GM19324 (cell line): ENCODE data around the gene VEGFA.

Source experiments
- ATAC-seq: cut with Tn5 transposase; IDR thresholded peaks from one replicate; pipeline ENCODE4 v1.9.1; 2021; ENCODE audit warnings: mild to moderate bottlenecking, moderate library complexity; ENCODE audit not compliant: unreplicated experiment, low FRiP score

Gene VEGFA

DNA sequence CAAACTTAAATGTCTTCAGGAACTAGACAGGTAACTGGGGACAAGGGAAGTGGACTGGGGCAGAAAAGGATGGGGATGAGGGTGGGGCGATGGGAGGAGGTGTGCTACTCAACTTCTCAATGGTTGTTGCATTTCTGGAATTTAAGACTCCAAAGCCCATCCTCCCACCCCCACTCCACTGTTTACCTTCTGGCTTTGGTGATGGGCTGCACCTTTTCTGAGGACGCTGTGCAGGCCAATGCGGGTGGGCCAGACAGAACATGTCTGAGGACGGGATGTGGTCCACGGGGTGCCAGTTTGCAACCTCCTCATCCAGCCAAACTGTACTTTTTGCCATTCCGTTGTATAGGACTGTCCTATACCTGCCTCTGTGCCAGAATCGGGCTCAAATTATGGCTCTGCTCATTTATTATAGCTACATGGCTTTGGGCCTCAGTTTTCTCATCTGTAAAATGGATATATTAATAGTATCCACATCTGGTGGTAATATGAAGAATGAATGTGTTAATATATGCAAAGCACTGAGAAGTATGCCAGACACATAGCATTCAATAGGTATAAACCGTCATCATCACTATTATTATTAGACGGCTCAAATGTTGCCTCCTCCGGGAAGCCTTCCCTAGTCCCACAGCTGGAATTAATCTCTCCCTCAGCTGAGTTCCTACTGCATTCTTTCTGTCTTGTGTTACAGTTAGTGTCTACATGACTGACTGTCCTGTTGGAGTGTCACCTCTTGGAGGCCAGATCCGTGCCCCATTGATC lies 31.0 kb upstream of the VEGFA start:
- no peak for ATAC-seq

DNA sequence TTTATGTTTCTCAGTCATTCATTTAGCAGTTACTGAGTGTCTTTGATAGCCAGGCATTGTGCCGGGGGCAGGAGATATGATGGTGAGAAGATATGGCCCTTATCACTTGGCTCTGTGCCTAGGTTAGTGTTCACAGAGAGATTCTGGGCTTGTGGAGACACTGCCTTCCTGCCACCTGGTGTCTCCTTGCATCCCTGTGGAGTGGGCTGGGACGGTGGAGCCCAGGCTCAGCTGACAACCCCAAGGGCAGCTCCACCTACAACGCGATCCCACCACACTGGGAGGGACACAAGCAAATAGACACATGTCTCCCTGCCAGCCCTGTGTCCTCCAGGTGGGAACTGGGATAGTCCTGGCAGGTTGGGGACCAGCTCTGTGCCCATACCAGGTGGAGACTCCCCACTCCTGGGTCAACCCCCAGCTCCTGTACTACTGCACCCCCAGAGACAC lies 30.3 kb upstream of the VEGFA start:
- no peak for ATAC-seq

GRCh38 chr6:43740321-43740960 lies 29.6 kb upstream of the VEGFA start:
- no peak for ATAC-seq

- ATAC-seq, result no peak
Measured at GRCh38 chr6:43740961-43741764, 28.8 kb upstream of the VEGFA start.

DNA sequence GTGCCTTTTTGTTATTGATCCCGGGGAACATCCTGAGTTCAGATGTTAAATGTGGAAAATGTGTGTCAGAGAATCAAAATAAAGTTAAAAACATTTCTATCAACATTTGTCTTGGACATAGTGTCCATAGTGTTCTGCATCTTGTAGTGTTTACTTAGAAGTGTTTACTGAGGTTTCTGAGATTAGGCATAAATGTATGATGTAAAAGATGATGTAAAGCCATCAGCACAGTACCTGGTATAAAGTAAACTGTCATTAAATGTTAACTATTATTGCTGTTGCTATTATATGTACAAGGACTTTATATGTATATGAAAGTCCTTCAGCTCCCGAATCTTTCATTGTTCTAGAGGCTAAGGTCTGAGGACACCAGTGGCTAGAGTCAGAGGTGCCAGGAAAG lies 28.2 kb upstream of the VEGFA start:
- no peak for ATAC-seq

DNA sequence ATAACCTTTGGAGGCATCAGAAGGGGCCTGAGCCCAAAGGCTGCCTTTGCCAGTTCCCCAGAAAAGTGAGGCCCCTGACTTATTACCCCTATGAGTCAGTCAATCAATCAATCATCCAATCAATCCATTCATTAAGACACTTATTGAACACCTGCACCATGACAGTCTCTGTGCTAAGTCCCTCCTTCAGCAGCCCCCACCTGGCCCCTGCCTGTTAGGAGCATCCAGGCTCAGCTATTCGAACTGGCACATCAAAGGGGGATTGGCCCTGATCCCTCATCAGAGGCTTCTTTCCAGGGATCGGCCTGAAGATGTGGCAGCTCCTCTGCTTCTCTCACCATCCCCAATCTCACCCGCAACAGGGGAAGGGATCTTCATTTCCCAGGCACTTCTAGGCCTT lies 27.7 kb upstream of the VEGFA start:
- ATAC-seq, result no peak

DNA sequence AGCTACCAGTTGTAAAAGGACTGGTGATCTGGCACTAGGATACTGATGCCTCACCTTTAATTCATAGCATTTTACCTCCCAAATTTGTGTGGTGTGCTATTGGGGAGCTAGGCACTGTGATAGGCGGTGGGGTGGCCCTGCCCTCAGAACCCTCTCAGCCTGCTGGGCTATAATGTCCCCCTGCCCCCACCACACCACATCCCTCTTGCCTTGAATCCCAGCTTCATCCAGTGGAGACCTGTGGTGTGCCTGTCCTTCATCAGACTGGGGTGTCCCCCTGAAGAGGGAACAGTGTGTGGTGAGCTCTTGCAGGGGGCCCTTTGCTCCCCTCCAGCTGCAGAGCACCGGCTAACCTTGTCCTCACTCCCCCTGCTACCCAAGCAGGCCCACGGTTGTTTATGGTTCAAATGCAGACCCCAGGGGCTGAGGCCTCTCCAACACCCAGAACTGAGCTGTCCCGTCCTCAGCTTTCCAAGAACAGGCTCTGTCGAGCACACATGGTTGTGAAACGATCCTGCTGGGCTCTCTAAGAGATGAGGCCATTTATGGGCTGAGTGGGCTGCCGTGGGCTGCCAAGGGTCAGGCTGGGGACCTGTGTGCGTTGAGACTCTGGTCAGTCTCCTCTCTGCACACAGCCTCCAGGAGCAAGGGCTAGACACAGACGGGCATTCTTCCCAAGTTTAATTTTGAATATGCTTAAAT lies 26.9 kb upstream of the VEGFA start:
- no peak for ATAC-seq

GRCh38 chr6:43743682-43744381 lies 26.2 kb upstream of the VEGFA start:
- ATAC-seq, result no peak

DNA sequence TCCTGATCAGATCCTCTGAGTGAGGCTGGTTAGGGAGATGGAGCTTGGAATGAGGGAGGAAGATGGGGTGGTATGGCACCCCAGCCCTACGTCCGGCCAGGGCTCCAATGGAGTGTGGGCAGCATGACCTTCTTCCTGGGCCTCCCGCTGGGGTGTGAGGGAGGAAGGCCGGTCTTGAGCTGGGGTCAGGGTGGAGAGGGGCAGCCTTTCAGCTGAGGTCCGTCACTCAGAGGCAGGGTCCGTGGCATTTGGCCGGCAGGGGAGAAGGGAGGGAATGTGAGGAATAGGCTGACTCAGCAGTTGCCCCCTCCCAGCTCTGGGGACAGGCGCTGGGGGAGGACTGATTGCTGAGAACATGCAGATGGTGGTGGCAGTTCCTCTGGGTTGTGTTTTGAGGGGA lies 25.5 kb upstream of the VEGFA start:
- ATAC-seq, result no peak

DNA sequence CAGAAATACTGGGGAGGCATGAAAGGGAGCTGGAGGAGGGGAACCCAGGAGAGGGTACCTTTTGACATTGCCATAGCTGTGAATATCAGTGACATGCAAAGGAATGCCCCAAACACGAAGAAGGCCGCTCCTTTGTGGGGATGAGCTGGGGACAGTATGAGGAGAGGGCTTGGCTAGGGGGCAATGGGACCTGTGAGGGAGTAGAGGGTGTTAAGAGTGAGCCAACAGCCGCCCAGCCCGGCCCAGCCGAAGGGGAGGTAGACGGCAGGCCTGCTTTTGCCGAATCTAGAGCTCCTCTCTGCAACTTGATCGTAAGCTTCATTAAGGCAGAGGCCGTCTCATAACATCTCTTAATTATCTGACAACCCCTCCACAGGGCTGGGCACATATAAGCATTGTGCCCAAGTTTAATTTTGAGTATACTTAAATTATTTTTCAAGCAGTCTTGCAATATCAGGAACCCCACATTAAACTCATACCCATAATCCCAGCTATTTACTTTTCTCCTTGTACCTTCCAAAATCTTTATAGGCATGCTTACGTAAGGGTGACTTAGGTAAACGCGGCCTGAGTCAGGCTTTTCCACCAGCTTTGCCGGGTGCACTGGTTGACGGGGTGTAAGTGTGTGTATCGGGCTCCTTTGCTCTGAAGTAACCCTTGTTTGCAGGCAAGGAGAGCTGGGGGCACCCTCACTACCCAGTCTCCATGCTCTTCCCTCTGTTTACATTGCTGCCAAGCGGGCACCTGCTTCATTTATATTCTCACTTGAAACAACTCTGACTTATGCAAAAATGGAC lies 24.9 kb upstream of the VEGFA start:
- ATAC-seq, result no peak

GRCh38 chr6:43746071-43746470 lies 23.9 kb upstream of the VEGFA start:
- no peak for ATAC-seq

DNA sequence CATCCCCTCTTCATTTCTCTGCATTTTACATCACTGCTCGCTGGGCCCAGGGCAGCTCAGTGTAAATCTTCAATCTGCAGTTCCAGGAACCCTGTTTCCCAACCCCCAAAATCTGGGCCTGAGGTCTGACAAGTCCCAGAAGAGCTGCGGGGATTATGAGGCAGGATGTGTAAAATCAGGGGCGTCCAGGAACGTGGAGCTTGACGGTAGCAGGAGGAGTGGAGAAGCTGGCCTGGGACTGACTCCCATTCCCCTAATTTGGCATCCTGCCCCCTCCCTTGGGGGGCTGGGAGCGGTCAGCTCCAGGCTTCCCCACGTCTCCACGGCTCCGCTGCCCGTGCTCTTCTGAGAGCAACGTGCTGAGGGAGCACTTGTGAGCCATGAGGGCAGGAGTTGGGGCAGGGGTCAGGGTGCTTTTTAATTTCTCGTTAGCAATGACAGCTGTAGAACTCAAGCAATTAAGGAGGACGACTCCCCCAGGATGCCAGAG lies 23.4 kb upstream of the VEGFA start:
- no peak for ATAC-seq

GRCh38 chr6:43747784-43748183 lies 22.2 kb upstream of the VEGFA start:
- no peak for ATAC-seq

DNA sequence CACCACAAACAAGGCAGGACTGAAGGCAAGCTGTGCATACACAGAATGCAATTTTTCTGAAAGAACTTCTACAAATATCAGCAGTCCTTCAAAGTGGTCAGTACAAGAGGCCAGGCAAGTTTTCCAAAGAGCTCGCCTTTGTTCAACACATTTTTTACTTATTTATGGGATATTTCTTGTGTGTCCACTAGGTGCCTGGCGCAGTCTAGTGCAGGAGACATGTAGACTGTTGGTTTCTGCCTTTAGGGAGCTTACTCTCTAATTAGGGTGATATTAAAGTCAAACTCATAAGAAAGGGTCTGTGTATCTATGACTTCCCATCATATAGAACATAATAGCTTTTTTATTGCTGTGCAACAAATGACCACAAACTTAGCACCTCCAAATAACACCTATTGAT lies 21.2 kb upstream of the VEGFA start:
- no peak for ATAC-seq

GRCh38 chr6:43749461-43749860 lies 20.6 kb upstream of the VEGFA start:
- no peak for ATAC-seq

- ATAC-seq, result no peak
Measured at GRCh38 chr6:43750622-43751021, 19.4 kb upstream of the VEGFA start.

GRCh38 chr6:43753570-43754183 lies 16.3 kb upstream of the VEGFA start:
- ATAC-seq, result no peak

- ATAC-seq, result no peak
Measured at GRCh38 chr6:43757966-43758616, 11.9 kb upstream of the VEGFA start.
